ENCODE data around the gene C4BPA.

C4BPA gene

DNA sequence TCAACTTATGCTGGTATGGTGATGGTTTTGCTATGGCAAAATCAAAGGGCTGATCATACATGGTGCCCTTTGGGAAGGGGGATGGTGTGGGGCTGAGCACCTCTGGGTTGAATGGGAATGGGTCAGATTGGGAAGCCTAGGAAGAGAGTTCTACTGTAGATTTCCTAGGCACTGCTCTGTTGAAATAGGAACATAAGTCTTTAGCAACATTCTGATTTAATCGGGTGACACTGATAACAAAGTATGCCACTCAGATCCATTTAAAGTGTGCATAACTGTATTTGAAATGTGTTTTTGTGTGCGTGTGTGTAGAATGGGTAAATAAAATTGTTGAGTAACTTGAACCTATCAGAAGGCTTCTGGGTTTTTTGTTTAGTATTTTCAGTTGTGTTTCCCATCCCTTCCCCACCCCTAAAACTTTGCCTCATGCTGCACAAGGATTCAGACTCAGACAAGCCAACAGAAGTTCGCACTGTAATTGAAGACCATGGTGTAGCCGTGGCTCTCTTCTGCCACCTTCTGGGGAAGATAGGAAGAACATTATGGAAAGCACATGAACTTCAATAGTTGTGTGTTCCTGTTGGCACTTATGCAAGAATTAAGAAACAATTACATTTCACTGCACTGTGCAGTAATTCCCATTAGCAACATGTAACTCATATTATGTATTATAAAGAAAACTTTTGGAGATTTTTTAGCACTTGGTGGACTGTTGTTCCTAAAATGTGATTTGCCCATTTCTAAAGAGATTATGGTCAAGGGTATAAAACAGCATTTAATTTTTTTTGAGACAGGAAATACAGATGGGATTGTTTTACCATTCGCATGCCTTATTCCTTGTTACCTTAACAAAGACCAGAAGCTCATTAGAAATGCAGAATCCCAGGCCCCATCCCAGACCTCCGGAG lies 26.3 kb upstream of the C4BPA start:
- peak; percentile 47 to 82 for DNase-seq

DNA sequence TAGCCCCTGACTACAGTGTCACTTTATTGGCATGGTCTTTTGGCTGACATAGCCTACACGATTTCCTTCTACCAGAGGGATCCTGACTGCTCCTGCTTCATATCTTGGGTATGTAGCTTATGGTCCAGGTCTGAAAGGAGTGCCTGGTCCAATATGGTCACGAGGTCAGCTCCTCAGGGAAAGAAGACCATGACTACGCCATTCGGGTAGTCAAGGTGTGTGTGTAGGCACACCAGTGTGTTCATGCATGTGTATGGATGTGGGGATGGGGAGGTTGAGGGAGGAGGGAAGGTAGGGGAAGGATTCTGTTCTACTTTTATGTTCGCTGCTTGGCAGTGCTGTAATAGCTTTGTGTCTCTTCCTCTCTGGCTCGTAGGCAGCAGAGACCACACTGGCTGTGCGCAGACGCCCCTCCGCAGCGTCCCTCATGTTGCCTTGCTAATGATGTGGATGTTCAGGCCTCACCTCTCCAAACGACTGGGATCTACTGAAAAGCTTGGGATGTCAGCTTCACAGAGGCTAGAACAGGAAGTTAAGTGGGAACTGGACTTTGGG lies 25.4 kb upstream of the C4BPA start:
- DNase-seq = no peak

GRCh38 chr1:207079706-207080241 lies 24.3 kb upstream of the C4BPA start:
- no peak for DNase-seq

GRCh38 chr1:207081088-207081487 lies 22.9 kb upstream of the C4BPA start:
- DNase-seq = no peak

DNA sequence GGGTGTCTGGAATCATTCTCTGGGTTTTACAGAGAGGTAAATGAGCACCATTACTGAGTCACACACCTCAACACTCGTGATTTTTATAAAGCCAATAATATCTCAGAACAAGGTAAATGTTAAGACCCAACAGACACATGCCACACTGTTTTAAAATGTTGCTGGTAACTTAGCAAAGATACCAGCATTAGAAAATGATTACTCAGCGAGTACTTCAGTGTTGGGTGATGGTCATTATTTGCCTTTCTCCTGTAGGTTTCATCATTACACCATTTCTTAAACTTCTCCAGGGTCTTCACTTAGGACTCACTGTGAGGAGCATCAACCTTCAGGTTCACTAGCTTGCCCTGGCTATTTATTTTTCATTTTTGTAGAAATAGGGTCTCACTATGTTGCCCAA lies 22.2 kb upstream of the C4BPA start:
- no peak for DNase-seq

DNA sequence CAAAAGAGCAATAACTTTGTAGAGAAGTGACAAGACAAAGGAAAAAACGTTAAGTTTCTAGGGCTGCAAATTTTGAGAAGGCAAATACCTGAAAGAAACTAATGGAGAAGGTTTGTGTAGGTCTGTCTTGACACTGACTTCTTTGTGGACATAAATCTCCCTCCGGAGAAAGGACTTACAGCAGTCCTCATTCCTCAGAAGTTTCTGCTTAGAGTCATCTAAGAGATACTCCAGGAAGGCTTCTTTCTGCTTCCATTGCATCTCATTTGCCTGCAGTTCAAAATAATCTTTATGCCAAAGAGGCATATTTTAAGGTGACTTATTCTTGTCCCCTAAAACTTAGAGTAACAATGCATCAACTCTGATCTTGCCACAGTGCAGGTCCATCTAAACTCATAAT lies 19.8 kb upstream of the C4BPA start:
- DNase-seq = no peak

DNA sequence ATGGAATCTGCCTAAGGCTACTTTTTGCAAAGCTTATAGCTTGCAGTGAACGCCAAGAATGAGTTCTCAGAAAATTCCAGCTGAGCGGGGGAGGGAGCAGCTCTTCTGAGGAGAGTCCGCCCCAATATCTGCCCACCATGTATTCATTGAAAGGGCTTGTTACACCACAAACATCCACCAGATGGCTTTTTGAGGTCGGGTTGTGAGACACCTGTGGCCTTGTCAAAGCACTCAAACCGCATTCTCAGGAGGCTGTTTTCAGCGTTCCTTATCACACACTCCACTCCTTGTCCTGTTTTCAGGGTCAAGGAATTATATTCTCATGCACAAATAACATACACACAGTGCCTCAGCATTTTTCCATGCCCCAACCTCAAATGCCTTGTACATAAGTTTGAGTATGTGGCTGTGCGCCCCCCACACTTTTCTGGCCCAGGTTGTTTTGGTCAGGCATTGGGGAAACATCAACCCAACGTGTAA lies 19.3 kb upstream of the C4BPA start:
- DNase-seq = peak in 1 of 2 experiments; percentile 57

- no peak for DNase-seq
Measured at GRCh38 chr1:207085887-207086286, 18.1 kb upstream of the C4BPA start.

GRCh38 chr1:207088161-207088560 lies 15.9 kb upstream of the C4BPA start:
- DNase-seq = no peak

GRCh38 chr1:207088701-207089626 lies 15.1 kb upstream of the C4BPA start, which contains the start of gene C4BPB:
Gene C4BPB, plus strand, starts transcription at chr1:207088860. Its CDS starts 672 bp downstream, at chr1:207089532.
- DNase-seq = no peak

GRCh38 chr1:207089627-207090355 lies 14.2 kb upstream of the C4BPA start:
- DNase-seq = no peak

DNA sequence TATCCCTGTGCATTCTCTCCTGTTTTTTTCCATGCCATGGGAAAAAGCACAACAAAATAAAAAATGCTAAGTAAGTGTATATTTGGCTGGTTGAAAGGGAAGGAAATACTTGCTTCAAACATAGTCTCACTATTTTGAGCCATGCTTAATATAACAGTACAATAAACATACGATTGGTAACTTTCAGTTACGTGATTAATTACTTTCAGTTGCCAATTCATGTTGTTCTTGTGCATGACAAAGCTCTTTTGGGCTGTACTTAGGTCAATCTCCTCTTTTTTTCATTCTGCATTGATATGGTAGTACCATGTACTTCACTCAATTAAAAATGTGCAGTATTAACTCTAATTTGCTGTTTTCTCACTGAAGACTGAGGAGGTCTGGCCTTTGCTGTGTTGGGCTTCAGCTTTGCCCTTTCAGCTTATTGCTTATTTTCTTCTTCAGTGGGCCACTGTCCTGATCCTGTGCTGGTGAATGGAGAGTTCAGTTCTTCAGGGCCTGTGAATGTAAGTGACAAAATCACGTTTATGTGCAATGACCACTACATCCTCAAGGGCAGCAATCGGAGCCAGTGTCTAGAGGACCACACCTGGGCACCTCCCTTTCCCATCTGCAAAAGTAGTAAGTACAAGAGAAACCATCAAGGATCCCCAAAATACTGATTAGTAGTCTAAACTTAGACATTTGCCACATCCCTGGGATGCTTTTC lies 12.7 kb upstream of the C4BPA start:
- DNase-seq = no peak

DNA sequence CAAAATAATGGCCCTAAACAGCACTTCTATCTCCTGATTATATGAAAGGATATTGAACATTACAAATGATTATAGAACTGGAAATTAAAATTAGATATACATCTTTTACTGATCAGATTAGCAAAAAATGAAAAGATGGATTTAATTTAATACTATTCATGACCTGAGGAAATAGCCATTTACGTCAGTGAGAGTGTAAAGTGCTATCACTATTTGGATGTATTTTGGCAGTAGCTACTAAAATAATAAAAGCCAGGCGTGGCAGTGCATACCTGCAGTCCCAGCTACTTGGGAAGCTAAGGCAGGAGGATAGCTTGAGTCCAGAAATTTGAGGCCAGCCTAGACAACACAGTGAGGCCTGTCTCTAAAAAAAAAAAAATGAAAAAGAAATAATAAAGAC lies 10.1 kb upstream of the C4BPA start:
- no peak for DNase-seq

- DNase-seq = no peak
Measured at GRCh38 chr1:207097871-207098324, 6.1 kb upstream of the C4BPA start.

DNA sequence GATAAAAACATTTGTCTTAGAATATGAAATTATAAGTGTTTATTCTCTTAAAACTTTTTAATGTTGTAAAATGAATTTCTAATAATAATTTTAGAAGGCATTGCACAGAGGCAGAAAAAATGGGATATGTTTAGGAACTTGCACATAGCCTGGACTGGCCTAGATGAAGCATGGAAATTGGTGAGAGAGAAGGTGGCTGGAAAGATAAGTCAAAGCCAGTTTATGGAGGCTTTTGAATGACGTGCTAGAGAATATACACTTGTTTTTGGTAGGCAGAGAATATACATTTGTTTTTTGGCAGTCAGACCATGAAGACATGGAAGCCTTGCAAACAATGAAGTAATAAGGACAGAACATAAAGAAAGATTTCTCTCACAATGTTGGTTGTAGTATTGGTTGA lies 2.3 kb upstream of the C4BPA start:
- DNase-seq = no peak

GRCh38 chr1:207102146-207102545 lies 1.9 kb upstream of the C4BPA start:
- DNase-seq = no peak

DNA sequence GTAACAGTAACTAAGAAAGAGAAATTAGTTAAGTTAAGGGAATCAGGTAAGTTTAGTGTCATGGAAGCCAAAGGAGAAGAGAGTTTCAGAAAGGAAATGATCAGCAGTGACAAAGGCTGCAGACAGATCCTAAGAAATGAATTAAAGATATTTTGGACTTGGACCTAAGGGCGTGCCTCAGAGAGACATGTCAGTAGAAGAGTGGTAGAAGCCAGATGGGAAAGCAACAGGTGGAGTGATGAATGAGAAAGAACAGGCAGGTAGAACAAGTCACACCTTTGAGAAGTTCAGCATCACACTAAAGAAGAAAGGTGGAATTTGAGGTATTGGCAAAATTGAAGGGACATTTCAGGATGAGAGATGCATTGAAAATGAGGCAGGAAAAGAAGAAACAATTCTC lies 1.4 kb upstream of the C4BPA start:
- DNase-seq = no peak

- DNase-seq = no peak
Measured at GRCh38 chr1:207109004-207109403, 5.0 kb downstream of the C4BPA start.

DNA sequence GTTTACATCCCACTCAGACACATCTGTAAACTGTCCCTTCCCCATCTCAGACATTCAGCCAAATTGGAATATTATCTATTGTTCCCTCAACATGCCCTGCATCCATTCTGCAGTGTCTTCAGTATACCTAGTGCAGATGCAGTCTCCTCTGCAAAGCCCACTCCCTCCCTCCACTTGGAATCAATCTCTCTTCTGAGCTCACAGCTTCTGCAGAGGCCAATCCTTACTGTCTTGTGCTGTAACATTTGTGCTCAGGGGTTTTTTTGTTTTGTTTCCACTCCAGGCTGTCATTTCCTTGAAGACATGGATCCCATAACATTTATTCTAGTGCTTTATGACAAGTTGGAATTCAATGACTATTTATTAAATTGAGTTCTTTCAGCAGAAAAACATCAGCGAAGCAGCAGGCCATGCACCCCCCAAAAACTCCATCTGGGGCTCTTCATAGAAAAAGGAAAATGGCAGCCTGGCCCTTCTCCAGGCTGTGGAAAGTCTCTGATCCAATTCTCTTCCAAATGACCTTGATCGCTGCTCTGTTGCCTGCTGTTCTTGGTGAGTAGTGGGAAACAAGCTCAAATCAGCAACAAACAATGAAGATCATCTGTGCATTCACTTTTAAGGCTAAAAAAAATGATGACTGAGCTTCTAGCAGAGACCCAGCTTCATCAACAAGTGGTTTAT lies 8.7 kb downstream of the C4BPA start:
- DNase-seq = no peak

GRCh38 chr1:207115269-207115668 lies 11.2 kb downstream of the C4BPA start:
- no peak for DNase-seq

DNA sequence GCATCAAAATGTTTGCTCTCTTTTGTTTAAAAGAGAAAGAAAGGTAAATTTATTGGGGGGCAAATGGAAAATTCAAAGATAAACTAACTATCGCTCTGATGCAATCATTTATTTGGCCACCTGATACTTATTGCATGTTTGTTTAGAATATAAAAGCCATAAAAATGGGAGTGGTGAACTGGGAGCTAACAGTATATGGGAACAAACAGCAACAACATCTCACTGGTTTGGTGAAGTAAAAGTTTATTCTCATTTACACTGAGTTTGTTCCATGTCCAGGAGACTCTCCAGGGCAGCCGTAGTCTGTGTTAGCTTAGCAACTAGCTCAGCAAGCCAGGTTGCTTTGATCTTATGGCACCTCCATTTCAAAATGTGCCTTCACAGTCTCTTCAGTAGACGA lies 20.4 kb downstream of the C4BPA start:
- DNase-seq = no peak

Measured in NCI-H446 (cell line).